ENCODE results near the gene SLC39A11.
"Not testable (repeated sequence)": the region's sequence is repeated elsewhere in the genome, so short reads cannot be mapped to it uniquely, and the experiment has no call there.

The SLC39A11 gene

GRCh38 chr17:73092523-73093135 is at the start of gene SLC39A11:
SLC39A11 (minus strand) TSS chr17:73092688; CDS start chr17:73088764, 3,924 bp downstream.
- DNase-seq: peak; percentile 98

GRCh38 chr17:73141411-73141810 is 48.9 kb upstream of the SLC39A11 start:
- no peak for DNase-seq

- no peak for DNase-seq
Observed at GRCh38 chr17:73140566-73140965, 48.1 kb upstream of the SLC39A11 start.

- no peak for DNase-seq
Observed at GRCh38 chr17:73139296-73139695, 46.8 kb upstream of the SLC39A11 start.

- DNase-seq: no peak
Observed at GRCh38 chr17:73138541-73139138, 46.2 kb upstream of the SLC39A11 start.

- no peak for DNase-seq
Observed at GRCh38 chr17:73137376-73137775, 44.9 kb upstream of the SLC39A11 start.

- no peak for DNase-seq
Observed at GRCh38 chr17:73135766-73136165, 43.3 kb upstream of the SLC39A11 start.

- DNase-seq: peak; percentile 15
Observed at GRCh38 chr17:73133911-73134649, 41.6 kb upstream of the SLC39A11 start.

GRCh38 chr17:73132085-73132492 is 39.6 kb upstream of the SLC39A11 start:
- no peak for DNase-seq

- not testable (repeated sequence) for DNase-seq
Observed at GRCh38 chr17:73131439-73131838, 39.0 kb upstream of the SLC39A11 start.

GRCh38 chr17:73130977-73131376 is 38.5 kb upstream of the SLC39A11 start:
- DNase-seq: no peak

GRCh38 chr17:73128496-73128895 is 36.0 kb upstream of the SLC39A11 start:
- DNase-seq: no peak

GRCh38 chr17:73126716-73127473 is 34.4 kb upstream of the SLC39A11 start:
- no peak for DNase-seq

GRCh38 chr17:73123606-73124320 is 31.3 kb upstream of the SLC39A11 start:
- DNase-seq: no peak

- no peak for DNase-seq
Observed at GRCh38 chr17:73122953-73123605, 30.6 kb upstream of the SLC39A11 start.

GRCh38 chr17:73121506-73121905 is 29.0 kb upstream of the SLC39A11 start:
- DNase-seq: no peak

GRCh38 chr17:73119631-73120030 is 27.1 kb upstream of the SLC39A11 start:
- DNase-seq: no peak

GRCh38 chr17:73118951-73119391 is 26.5 kb upstream of the SLC39A11 start:
- no peak for DNase-seq

- no peak for DNase-seq
Observed at GRCh38 chr17:73118139-73118538, 25.7 kb upstream of the SLC39A11 start.

- no peak for DNase-seq
Observed at GRCh38 chr17:73112246-73112645, 19.8 kb upstream of the SLC39A11 start.

GRCh38 chr17:73111386-73111785 is 18.9 kb upstream of the SLC39A11 start:
- DNase-seq: no peak

GRCh38 chr17:73107191-73107590 is 14.7 kb upstream of the SLC39A11 start:
- DNase-seq: no peak
